NCI-H2227 (cell line): ENCODE results near the gene USP22.
"Not testable (repeated sequence)": the region's sequence is repeated elsewhere in the genome, so short reads cannot be mapped to it uniquely, and the experiment has no call there.

Experiments used
- DNase-seq: peaks from one replicate; lab custom pipeline; 2025; ENCODE audit not compliant: unreplicated experiment; lab: John Stamatoyannopoulos, UW

The USP22 gene

GRCh38 chr17:21042458-21043295 lies at the start of gene USP22:
USP22 (minus strand) TSS chr17:21043011; CDS start chr17:21042835, 176 bp downstream.
- peak; percentile 96 for DNase-seq

DNA sequence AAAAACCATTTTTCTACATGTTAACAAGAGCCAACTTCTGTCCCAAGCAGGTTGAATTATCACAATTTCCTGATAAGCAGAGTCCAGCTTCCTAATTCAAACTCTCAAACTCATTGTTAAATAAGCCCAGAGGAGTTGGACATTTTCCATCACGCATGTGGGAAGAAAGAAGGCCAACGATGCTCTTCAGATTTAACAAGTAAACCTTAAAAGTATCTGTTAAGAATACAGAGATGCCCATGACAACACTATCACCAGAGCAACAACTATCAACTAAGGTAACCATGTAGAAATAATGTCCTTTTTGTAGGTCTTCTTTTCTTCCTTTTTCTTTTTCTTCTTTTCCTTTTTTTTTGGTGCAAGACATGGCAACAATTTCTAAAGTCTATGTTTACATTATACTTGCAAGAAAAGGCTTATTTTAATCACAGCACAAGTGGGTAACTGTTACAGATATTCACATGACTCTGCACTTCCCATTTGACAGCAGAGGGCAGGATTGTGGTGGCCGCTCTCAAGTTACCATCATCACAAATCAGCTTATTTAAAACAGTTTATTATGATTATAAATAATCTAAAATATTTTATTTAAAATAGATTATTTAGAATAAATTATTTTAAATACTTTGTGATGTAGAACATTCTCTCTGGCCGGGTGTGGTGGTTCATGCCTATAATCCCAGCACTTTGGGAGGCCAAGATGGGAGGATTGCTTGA lies 48.2 kb upstream of the USP22 start:
- no peak for DNase-seq

GRCh38 chr17:21089933-21090901 lies 47.4 kb upstream of the USP22 start:
- no peak for DNase-seq

- no peak for DNase-seq
These were observed 46.3 kb upstream of the USP22 start for GRCh38 chr17:21089145-21089544.

DNA sequence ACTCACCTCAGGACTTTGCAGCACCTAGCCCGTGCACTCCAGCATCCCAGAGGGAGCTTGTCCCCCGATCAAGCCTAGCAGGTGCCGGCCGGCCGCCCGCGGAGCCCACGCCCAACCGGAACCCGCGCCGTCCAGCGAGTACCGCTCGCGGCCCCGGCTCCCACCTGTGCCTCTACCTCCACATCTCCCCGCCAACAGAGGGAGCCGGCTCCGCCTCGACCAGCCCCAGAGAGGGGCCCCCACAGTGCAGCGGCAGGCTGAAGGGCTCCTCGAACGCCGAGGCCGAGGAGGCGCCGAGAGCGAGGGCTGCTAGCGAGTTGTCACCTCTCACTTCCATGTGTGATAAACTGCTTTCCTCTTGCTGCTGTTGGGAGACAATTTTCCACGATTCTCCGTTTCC lies 42.9 kb upstream of the USP22 start:
- DNase-seq = no peak

GRCh38 chr17:21085280-21085679 lies 42.5 kb upstream of the USP22 start:
- not testable (repeated sequence) for DNase-seq

- DNase-seq = no peak
These were observed 39.2 kb upstream of the USP22 start for GRCh38 chr17:21082001-21082436.

- no peak for DNase-seq
These were observed 36.4 kb upstream of the USP22 start for GRCh38 chr17:21079196-21079595.

- no peak for DNase-seq
These were observed 35.4 kb upstream of the USP22 start for GRCh38 chr17:21078016-21078780.

DNA sequence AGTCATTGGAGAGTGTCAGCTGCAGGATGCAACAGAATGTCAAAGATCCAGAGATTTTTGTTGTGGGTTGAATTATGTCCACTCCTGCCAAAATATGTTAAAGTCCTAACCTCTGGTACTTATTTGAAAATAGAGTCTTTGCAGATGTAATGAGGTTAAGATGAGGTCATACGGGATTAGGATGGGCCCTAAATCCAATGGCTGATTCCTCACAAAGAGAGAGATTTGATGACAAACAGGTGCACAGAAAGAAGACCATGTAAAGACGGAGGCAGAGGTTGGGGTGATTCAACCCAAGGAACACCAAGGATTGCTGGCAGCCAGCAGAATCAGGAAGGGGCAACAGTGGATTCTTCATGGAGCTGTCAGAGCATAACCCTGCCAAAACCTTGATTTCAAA lies 34.5 kb upstream of the USP22 start:
- no peak for DNase-seq

DNA sequence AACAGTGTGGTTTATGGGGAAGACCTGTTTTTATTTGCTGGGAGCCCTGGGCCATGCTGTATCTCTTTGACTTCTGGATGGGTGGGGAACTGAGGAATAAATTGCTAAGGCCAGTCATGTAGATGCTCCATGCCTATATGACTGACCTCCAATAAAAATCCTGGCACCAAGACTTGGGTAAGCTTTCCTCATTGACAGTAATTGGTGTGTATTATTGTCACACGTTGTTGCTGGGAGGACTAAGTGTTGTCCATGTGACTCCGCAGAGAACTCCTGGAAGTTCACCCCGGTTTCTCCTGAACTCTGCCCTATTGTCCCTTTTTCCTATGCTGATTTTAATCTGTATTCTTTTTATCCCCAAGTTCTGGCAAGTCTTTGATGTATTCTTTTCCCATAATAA lies 33.4 kb upstream of the USP22 start:
- DNase-seq = no peak

DNA sequence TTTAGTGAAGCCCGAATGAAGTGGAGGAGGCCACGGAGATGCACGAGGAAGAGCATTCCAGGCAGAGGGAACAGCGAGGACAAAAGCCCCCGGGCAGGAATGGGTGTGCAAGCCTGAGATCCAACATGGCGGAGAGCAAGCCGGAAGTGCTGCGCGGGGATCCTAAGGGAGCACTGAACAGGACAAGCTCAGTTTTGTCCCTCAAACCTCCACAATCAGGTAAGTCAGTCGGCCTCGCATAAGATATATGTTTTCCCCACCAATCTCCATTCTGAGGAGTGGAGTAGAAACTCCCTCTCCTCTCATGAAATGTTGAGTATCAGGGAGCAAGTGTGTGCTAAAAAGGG lies 32.9 kb upstream of the USP22 start:
- DNase-seq = no peak

DNA sequence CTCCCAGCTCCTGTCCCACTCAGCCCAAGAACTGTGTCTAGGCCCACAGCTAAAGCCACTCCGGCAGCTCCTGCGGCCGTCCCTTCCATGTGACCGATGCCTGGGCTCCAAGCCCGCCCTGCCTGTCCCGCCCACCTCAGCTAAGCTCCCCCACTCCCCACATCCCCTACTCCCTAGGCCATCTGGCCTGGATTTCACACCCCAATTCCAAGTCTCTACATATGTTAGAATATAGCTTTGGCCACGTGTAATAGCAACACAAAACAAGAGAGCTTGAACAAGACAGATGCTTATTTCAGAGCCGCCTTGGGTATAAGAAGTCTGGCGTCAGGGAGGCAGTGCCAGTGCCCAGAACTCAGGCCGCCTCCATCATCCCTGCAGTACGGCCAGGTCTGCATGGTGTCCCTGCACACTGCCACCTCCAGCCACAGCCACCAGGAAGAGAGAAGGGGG lies 30.0 kb upstream of the USP22 start:
- DNase-seq = no peak

DNA sequence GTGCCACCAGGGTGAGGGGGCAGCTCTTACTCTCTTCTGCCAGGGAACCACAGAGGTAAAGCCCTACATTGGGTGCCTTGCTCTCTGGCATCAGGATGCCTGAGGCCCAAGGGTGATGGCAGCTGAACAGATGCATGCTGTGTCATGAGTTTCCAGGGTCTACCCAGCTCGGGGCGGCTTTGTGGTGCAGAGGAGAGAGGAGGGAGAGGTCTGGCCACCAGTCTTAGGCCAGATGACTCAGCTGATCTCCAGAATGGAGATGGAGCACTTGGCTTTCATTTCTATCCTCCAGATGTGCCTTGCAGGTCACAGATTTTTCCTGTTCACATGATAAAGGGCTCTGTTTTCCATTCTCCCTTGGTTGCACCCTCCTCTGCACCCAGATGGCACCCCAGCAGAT lies 23.6 kb upstream of the USP22 start:
- DNase-seq = no peak

- no peak for DNase-seq
These were observed 19.2 kb upstream of the USP22 start for GRCh38 chr17:21061971-21062526.

GRCh38 chr17:21061158-21061835 lies 18.5 kb upstream of the USP22 start:
- DNase-seq = no peak

- DNase-seq = no peak
These were observed 16.9 kb upstream of the USP22 start for GRCh38 chr17:21059761-21060160.

DNA sequence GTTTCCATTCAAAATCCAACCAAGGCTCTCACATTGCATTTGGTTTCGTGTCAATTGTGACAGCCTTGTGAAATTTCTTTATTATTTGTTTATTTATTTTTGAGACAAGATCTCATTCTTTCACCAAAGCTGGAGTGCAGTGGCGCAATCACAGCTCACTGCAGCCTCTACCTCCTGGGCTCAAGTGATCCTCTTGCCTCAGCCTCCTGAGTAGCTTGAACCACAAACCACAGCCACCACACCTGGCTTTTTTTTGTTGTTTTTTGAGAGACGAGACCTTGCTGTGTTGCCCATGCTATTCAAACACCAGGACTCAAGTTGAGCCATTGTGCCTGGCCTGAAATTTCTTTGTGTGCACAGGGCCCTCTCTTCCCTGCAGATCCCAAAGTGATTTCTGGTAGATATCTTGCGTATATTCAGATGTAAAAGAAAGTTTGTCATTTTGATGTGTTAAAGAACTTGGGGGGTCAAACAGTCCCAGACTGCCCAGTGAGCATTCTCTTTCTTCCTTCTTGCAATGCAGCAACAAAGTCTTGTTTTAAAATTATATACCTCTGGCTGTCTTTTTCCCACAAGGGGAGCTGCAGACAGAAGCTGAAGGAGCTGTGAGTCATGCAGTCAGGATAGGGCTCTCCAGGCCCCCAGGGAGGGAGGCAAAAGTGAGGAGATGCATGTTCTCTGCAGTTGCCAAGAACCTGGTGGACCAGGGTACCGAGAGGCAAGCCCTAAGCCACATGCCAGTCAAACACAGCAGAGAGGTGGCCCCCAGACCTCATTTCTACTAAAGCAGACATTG lies 15.5 kb upstream of the USP22 start:
- DNase-seq = no peak

DNA sequence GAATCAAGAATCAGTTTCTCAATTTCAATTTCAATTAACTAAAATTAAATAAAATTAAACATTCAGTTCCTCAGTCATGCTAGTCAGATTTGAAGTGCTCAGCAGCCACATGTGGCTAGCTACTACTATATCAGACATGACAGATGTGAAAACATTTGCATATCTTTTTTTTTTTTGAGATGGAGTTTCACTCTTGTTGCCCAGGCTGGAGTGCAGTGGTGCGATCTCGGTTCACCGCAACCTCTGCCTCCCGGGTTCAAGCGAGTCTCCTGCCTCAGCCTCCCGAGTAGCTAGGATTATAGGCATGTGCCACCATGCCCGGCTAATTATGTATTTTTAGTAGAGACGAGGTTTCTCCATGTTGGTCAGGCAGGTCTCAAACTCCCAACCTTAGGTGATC lies 10.2 kb upstream of the USP22 start:
- not testable (repeated sequence) for DNase-seq
